VCaP (cell line): ENCODE data around the gene CYP4B1.
A peak's percentile ranks its signal among the peaks of the same experiment; 100 is the strongest.
"Not testable (repeated sequence)": the region's sequence is repeated elsewhere in the genome, so short reads cannot be mapped to it uniquely, and the experiment has no call there.

Experiments used
- H3K27ac ChIP-seq: fragments of 450-650 bp; 2 replicates; pipeline ENCODE4 v1.5.1; 2017
- TF ChIP-seq, protein P1 (sequence below): fragments of 450-650 bp; conservative IDR thresholded peaks from 2 replicates; pipeline ENCODE4 v1.5.1; 2017; ENCODE audit warnings: mild to moderate bottlenecking, moderate library complexity

CYP4B1 gene

GRCh38 chr1:46772571-46772970 is 26.3 kb upstream of the CYP4B1 start:
- TF ChIP-seq, protein P1, sequence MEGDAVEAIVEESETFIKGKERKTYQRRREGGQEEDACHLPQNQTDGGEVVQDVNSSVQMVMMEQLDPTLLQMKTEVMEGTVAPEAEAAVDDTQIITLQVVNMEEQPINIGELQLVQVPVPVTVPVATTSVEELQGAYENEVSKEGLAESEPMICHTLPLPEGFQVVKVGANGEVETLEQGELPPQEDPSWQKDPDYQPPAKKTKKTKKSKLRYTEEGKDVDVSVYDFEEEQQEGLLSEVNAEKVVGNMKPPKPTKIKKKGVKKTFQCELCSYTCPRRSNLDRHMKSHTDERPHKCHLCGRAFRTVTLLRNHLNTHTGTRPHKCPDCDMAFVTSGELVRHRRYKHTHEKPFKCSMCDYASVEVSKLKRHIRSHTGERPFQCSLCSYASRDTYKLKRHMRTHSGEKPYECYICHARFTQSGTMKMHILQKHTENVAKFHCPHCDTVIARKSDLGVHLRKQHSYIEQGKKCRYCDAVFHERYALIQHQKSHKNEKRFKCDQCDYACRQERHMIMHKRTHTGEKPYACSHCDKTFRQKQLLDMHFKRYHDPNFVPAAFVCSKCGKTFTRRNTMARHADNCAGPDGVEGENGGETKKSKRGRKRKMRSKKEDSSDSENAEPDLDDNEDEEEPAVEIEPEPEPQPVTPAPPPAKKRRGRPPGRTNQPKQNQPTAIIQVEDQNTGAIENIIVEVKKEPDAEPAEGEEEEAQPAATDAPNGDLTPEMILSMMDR = no peak
- no peak overlapping the region for H3K27ac ChIP-seq

DNA sequence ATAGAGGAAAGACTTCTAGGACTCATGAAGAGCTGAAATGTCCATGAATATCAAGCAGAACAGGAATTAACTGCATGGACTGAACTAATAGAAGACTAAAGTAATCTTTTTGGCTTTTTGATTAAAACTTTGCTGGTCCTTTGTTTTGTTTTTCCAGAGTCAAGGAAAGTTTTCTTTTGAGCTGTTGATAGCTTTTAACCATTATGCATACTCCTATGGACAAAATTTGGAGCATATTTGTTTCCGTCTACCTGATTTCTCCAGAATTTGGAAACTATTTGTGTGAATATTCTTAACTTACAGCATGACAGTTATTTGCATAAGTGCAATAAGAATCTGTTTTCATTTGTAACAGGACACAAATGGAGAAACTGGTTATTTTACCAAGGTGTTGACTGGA is 24.5 kb upstream of the CYP4B1 start:
- TF ChIP-seq, protein P1 = no peak

DNA sequence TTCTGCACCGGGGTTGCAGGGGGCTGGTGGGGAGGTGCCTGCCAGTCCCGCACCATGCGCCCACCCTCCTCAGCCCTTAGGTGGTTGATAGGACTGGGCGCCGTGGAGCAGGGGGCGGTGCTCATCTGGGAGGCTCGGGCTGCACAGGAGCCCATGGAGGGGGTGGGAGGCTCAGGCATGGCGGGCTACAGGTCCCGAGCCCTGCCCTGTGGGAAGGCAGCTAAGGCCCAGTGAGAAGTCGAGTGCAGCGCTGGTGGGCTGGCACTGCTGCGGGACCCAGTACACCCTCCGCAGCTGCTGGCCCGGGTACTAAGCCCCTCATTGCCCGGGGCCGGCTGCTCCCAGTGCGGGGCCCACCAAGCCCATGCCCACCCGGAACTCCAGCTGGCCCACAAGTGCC is 20.4 kb upstream of the CYP4B1 start:
- not testable (repeated sequence) for H3K27ac ChIP-seq

More for the DNA sequence above, 24.5 kb upstream of the CYP4B1 start:
- H3K27ac ChIP-seq = no peak overlapping the region

DNA sequence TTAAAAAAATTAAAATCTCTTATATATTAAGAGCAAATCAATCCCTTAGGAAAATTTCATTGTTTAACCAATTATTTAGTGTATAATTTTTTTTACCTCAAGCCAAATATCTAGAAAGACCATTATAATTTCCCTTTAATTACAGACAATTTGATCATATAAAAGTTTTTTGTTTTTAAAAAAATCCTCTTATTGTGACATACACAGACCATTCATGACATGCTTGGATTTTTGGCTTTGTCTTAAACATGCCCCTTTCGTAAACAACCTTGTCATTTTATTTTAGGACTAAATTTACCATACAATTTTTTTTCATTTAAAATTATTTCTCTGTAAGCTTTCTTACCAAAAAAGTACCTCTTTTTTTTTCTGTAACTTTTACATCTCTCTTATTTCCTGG is 14.2 kb upstream of the CYP4B1 start:
- no peak overlapping the region for H3K27ac ChIP-seq
- TF ChIP-seq, protein P1 = no peak

GRCh38 chr1:46788634-46789033 is 10.2 kb upstream of the CYP4B1 start:
- peak overlapping the region; percentile 64 for H3K27ac ChIP-seq

DNA sequence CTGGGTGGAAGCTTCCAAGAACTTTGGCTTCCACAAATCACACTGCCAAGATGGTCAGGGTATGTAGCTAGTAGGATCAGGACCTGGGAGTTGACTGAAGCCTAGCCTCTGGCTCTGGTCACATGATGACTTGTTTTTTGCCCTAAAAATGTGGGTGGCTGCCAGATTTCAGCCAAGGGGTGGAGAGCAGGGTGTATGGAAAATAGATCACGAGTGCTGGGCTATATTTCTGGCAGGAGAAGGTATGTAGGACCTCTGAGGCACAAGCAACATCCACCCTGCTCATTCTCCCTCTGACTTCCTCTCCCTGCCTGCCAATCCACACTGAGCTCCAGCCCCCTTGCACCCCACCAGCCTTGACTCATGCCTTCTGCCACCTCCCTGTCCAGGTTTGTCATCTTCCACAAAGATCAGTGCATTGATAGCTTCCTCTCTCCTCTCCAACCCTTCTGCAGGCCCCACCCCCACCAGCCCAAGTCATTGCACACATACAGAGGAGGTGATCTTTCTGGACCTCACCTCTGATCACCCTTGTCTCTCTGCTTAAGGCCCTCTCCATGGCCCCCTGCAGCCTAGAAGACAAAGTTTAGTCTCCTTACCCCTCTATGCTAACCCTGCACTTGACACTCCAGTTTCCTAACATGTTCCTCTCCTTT is 8.3 kb upstream of the CYP4B1 start:
- TF ChIP-seq, protein P1 = no peak

GRCh38 chr1:46793126-46793525 is 5.7 kb upstream of the CYP4B1 start:
- no peak overlapping the region for H3K27ac ChIP-seq
- TF ChIP-seq, protein P1 = no peak

More for the DNA sequence above, 8.3 kb upstream of the CYP4B1 start:
- no peak overlapping the region for H3K27ac ChIP-seq

DNA sequence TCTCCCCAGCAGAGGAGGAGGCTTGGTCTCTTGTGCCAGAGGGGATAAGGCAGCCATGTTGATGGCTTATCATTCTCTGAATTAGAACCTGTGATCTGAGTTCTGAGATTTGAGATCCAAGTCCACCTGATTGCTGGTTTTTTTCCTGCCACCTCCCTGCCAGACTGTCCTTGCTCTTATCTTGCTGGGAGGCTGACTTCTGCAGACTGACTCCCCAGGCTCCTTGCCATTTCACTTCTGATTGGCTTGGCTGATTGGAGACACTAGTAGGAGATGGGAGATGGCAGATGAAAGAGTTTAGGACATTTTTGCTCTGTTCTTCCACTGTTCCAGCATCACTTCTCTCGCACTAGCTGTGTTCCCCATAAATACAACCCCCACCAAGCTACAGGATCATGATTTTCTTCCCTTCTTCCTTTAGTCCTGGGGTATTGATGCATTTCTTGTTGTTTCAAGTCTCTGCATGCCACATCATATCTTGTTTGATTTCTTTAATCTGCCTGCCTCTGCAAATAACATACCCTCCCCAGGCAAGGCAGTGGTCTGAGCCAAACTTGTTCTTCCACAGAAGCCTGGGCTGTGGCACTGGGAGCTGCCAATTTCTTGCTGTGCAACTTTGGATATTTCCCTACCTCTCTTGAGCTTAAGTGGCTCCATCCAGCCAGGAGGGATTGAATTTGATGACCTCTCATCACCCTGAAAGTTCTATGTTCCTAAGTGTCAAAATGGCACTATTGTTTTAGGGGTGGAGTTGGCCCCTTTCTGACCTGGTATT is 963 bp upstream of the CYP4B1 start:
- TF ChIP-seq, protein P1 = no peak
- peak overlapping the region; percentile 23; the same call in 1 of the 2 replicates for H3K27ac ChIP-seq
